T-helper 9 cell (primary cell): ENCODE measurements around the gene LMBR1.
A peak's percentile ranks its signal among the peaks of the same experiment; 100 is the strongest.
"Not testable (repeated sequence)": the region's sequence is repeated elsewhere in the genome, so short reads cannot be mapped to it uniquely, and the experiment has no call there.

Experiments
- DNase-seq: peaks from one replicate; pipeline ENCODE4 v3.0.0-alpha.2; 2020

Gene LMBR1

DNA sequence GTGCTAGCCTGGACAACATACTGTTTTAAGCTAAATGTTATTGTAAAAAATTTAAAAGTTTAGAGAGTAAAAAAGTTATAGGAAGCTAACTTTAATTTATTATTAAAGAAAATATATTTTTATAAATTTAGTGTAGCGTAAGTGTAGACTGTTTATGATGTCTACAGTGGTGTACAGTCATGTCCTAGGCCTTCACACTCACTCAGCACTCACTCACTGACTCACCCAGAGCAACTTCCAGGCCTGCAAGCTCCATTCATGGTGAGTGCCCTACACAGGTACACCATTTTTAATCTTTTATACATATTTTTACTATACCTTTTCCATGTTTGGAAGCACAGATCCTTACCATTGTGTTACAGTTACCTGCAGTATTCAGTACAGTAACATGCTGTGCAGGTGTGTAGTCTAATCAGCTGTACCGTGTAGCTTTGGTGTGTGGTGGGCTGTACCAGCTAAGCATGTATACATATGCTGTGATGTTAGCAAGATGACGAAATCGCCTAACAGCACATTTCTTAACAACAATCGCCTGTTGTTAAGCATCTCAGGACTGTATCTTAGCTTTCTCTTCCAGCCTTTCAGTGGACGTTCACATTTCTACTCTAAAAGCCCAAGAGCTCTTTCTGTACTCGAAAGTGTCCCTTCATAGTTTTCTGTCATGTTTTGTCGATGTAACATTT, 240.0 kb downstream of the LMBR1 start:
- DNase-seq, result no peak

DNA sequence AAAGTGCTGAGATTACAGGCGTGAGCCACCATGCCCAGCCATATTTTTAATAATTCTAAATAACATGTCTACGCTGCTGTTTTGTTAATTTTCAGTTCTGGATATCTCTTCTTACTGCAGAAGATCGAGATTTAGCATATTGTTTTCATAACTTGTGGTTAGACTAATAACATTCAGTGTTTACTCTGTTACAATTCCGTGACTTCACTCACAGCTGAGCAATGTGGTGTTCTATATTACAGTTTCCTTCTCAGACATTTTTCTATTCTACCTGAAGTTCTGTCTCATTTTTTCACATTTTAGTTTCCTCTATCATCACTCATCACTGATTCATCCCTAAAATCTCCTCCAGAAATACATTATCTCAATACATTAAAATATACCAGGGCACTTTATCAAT, 241.5 kb downstream of the LMBR1 start:
- no peak for DNase-seq

DNA sequence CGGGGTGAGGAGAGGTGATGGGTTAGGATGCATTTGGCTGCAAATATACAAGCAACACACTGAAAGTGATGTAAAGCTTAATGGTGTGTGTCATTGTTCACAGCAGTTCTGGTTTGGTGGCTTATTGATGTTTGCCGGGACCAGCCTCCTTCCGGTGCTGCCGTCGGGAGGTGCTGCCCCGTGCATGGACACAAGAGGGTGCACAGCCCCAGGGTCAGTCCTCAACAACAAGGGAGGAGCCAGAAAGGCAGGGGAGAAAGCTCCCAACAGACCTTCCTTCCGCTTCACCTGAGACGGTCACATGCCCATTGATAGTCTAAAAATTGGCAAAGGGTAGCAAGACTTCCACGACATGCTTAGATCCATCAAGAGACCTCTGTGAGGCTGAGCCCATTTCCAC, 242.9 kb downstream of the LMBR1 start:
- DNase-seq, result no peak

DNA sequence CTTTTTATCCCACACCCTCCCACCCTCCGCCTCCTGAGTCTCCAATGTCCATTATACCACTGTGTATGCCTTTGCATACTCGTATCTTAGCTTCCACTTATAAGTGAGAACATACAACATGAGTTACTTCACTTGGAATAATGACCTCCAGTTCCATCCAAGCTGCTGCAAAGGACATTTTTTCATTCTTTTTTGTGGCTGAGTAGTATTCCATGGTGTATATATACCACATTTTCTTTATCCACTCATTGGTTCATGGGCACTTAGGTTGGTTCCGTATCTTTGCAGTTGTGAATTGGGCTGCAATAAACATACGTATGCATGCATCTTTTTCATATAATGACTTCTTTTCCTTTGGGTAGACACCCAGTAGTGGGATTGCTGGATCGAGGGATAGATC, 245.7 kb downstream of the LMBR1 start:
- DNase-seq, result not testable (repeated sequence)

DNA sequence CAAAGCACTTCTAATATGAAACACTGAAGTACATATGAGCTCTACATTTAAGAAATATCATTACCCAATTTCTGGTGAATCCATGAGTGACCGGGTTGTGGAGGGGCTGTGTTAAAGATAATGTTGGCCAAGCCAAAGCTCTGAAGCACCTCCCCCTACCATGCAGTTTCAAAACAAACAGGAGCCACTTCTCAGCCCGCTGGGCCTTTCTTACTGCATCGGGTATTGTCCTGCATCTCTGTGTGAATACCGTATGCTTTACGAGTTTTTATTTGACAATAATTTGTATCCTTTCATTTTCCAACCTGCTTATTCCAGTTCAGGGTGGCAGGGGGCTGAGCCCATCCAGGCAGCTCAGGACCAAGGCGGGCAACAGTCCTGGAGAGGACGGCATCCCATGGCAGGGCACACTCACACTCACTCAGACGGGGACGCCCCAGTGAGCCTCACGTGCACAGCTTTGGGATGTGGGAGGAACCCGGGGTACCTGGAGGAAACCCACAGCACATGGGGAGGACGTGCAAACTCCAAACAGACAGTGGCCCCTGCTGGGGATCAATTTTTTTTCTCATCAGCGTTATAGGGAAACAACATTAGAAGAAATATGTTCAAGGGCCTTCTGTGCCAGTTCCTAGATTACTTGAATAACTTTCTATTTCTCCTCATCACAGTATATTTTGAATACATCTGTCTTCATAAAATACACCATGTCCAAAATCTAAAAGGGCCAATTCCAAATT, 250.5 kb downstream of the LMBR1 start:
- no peak for DNase-seq

DNA sequence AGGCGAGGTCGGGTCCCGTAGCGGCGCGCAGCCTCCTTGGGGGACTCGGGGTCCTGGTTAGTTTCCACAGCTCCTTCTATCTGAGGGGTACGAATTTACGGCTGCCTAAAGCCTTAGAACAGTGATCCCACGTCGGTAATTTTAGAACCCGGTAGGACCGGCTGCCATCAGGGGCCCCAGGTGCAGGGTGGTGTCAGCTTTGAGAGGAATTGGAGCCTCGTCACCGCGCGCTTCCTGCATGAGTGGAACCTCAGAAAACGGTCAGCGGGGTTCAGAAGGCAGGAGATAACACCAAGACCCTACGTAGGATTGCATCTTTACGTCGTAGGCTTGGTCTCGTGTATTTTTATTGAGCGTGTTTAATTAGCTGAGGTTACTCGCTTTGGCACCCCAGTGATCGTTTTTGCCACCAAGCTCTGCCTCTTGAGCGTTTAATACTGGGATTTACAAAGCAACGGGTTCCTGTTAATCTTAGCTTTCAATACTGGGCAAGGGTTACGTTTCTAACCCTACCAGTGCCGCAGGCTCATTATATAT, 252.0 kb downstream of the LMBR1 start:
- peak; percentile 37 for DNase-seq

DNA sequence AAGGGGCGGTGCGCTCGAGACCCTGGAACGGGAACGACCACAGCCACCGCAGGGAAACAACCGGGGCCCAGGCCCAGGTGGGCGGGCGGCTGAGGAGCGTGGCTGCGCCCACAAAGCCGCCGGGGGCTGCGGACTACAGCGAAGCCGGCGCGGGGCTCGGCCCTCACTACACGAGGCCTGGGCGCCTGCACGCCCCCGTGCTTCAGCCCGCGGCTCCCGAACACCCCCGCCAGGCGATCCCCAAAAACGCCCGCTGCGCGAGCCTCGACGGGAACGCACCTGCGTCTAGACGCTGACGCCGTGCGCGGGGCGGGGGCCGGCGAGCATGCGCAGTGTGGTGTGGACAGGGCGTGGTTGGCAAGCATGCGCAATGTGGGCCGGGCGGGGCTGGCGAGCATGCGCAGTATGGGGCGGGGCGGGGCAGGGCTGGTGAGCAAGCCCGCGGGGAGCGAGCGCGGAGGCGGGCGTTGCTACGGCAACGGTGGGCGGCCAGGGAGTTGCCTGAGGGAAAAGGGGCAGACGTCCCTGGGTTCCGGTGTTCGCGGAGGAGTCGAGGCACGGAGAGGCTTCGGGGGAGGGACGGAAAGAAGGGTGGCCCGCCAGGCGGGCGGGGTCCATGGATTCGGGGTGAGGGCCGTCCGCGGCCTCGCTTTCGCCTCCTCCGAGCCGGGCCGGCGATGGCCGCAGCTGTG, 252.6 kb downstream of the LMBR1 start, which contains the start of gene RNF32:
Gene RNF32 (plus strand): TSS at position 518 of the 692 bp plus-strand sequence. CDS start 3,104 bp downstream, outside the sequence.
- DNase-seq, result peak; percentile 98

DNA sequence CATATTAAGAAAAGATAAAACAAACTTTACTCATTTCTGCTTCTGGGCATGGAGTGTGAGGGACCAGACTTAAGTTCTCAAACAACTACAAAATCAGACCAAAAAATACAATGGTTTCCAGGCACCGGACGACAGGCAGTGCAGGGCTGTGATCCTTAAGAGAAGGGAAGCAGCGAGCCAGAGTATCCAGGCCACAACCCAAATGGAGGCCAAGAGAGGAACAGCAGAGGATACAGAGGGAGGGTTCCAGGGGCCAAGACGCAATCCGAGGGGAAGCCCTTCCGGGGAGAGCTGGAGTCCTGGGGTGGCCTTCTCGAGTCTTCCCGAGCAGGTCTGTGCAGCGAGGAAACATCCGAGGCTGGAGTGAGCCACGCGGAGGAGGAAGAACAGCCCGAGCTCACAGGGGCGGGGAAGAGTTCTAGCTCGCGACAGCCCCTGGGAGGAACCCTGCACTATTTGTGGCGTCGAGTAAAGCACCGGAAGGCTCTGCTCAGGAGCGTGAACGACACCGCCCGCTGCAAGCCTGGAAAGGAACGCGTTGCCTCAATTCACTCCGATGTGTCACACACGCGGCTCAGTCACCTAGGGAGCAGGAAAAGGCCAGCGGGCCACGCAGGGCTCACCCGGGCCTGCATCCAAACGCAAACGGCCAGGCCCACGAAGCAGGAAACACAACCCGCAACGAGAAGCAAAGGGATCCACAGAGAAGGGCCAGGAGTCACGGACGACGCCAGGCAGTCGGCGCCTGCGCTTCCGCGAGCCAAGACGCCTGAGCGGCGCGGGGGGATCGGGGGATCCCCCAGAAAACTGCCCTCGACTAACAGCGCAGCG, 253.3 kb downstream of the LMBR1 start:
- no peak for DNase-seq

DNA sequence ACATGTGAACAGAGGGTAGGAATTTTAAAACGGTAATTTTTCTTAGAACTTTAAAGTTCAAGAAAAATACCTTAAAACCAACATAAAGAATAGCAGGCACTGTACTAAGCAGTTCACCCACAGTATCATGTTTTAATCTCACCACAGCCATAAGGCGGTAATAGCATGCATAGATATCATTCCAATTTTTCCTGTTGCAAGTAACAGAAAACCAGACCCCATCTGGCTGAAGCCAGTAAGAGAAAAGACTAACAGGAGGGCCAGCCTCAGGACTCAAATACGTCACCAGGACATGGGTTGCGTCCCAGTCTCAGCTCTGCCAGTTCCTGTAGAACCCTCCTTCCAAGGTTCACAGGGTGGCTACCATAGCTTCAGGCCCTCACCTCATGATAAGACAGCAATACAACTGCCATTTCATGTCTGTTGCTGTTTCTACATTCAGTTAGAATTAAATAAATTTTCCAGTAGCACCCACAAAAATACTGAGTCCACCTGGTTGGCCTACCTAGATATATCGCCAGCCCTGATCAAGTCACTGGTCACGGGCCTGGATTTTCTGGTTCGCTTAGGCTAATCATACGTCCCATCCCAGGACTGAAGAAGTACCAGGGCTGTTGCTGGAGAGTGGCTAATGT, 254.4 kb downstream of the LMBR1 start:
- DNase-seq, result no peak

DNA sequence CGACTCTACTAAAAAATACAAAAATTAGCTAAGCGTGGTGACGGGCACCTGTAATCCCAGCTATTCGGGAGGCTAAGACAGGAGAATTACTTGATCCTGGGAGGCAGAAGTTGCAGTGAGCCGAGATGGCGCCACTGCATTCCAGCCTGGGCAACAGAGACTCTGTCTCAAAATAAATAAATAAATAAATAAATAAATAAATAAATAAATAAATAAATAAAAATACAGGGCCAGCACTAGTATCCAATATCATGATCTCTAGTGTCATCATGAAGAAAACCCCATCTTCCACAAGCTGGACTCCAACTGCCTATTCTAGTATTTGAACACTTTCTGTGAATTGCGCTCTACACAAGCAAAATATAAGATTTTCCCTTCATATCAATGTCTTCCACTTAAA, 255.9 kb downstream of the LMBR1 start:
- DNase-seq, result not testable (repeated sequence)

DNA sequence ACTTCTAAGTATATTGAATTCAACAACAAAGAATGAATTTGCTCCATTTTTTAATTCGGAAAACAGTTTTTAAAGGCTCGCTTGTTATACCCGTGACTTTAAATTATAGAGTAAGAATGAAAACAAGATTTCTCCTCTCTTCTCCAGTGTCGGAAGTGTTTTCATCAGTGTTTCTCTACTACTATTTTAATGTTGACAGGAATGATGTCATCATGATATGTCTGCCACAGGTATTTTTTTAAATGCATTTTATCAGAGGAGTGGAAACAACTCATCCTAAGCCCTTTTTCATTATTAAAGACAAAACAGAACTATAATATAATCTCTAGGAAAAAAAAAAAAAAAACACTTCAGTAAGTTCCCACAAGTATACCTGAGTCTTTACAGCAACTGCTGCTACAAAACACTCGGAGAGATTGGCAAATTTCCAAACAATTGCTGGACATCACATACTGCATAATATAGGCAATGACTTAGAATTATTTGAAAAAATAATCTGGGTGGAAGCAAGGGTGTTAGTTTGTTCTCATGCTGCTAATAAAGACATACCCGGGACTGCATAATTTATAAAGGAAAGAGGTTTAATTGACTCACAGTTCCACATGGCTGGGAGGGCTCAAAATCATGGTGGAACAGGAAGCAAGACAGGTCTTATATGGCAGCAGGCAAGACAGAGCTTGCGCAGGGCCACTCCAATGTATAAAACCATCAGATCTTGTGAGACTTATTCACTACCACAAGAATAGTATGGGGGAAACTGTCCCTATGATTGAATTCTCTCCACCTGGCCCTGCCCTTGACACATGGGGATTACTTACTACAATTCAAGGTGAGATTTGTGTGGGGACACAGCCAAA, 257.2 kb downstream of the LMBR1 start:
- DNase-seq, result no peak

DNA sequence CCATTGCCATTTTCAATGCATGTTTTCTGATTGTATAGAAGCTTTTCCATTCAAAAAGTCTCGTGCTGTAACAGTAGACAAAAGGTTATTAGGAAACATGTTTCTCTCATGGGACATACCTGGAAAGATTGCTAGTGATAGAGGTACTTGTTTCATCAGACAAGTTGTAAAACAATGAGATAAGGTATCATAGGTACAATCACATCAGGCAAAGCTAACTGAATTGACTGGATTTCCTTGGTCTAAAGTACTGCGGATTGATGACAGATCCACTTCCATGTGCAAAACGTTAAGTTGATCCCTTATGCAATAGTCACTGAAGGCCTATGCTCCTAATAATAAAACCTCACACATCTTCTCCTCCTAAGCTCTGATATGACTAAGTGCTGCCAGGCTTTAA, 258.9 kb downstream of the LMBR1 start:
- no peak for DNase-seq

DNA sequence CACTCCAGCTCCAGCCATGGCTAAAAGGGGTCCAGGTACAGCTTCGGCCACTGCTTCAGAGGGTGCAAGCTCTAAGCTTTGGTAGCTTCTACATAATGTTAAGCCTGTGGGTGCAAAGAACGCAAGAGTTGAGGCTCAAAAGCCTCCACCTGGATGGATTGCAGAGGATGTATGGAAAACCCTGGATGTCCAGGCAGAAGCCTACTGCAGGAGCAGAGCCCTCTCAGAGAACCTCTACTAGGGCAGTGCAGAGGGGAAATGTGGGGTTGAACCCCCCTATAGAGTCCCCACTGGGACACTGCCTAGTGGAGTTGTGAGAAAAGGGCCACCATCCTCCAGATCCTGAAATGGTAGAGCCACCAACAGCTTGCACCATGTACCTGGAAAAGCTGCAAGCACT, 263.1 kb downstream of the LMBR1 start:
- DNase-seq, result no peak

DNA sequence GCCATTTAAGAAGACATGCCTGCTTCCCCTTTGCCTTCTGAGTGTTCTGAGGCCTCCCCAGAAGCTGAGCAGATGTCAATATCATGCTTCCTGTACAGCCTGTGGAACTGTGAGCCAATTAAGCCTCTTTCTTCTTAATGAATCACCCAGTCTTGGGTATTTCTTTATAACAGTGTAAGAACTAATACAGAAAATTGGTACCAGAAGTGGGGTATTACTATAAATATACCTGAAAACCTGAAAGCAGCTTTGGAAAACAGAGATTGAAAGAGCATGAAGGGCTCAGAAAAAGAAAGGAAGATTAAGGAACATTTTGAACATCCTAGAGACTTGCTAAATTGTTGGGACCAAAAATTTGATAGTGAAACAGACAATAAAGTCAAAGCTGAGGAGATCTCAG, 264.4 kb downstream of the LMBR1 start:
- DNase-seq, result no peak
